Naive thymus-derived CD8-positive, alpha-beta T cell (primary cell): ENCODE data around the gene ADARB2. TPM values are rescaled to one million over a fixed set of nuclear protein-coding genes. Genes with fewer than 3 reads are reported as not detected.

Experiments used
- ATAC-seq, 2 donors: fragments of 150-1000 bp; cut with Tn5 transposase in 1 of 2; sonication (Bioruptor Pico), chemical (Tn5 transposase) in 1 of 2; 1 replicate in 1 of 2; 2 replicates in 1 of 2; pipeline ENCODE4 v1.10.0; 2021; ENCODE audit warnings: mild to moderate bottlenecking in 2 of 2, moderate library complexity in 2 of 2
- POLR2A ChIA-PET: fragments of 350-600 bp; sonication (Branson Sonifier 250); formaldehyde crosslinking; loops from one replicate; lab custom pipeline; 2021; ENCODE audit warnings: antibody characterized with exemption; lab: Charles Lee
- DNase-seq, 10 donors: peaks; one replicate each; pipeline versions ENCODE4 v3.0.0 to v3.0.0-alpha.2; 2020 to 2022
- H3K27ac Mint-ChIP-seq, 10 donors: one replicate each; pipeline ENCODE4 v1.8.0; 2020 to 2022; ENCODE audit warnings: mild to moderate bottlenecking in 10 of 10, mixed read lengths in 10 of 10, moderate library complexity in 4 of 10, inconsistent platforms in 1 of 10
- H3K27me3 Mint-ChIP-seq, 5 donors: one replicate each; pipeline ENCODE4 v1.8.0; 2021 to 2022; ENCODE audit warnings: mixed read lengths in 5 of 5
- H3K36me3 Mint-ChIP-seq, 3 donors: one replicate each; pipeline ENCODE4 v1.8.0; 2020 to 2022; ENCODE audit warnings: mixed read lengths in 3 of 3, mild to moderate bottlenecking in 2 of 3, inconsistent platforms in 1 of 3
- H3K4me1 Mint-ChIP-seq, 4 donors: one replicate each; pipeline ENCODE4 v1.8.0; 2021 to 2022; ENCODE audit warnings: mixed read lengths in 4 of 4
- H3K4me3 Mint-ChIP-seq, 10 donors: one replicate each; pipeline ENCODE4 v1.8.0; 2020 to 2022; ENCODE audit warnings: mild to moderate bottlenecking in 10 of 10, mixed read lengths in 10 of 10, moderate library complexity in 6 of 10, inconsistent platforms in 1 of 10
- H3K9me3 Mint-ChIP-seq, 9 donors: one replicate each; pipeline ENCODE4 v1.8.0; 2020 to 2022; ENCODE audit warnings: mixed read lengths in 9 of 9, mild to moderate bottlenecking in 3 of 9, inconsistent platforms in 1 of 9, moderate library complexity in 1 of 9
- polyA plus RNA-seq, 3 donors: library from polyadenylated mRNA; unstranded; fragments of 300-500 nt; fragmentation: Illumina TruSeq; gene quantifications; one replicate each; pipeline ENCODE4 v1.2.3, GENCODE V29; 2021
- total RNA-seq, 8 experiments: library from RNA in 2 of 8; stranded (reverse) in 2 of 8; gene quantifications; one replicate each; pipeline ENCODE4 v1.2.3 and lab custom pipeline; 2021 to 2026

The ADARB2 gene
- total and polyA plus RNA-seq, 5 experiments from 2014 or later, result not detected

DNA sequence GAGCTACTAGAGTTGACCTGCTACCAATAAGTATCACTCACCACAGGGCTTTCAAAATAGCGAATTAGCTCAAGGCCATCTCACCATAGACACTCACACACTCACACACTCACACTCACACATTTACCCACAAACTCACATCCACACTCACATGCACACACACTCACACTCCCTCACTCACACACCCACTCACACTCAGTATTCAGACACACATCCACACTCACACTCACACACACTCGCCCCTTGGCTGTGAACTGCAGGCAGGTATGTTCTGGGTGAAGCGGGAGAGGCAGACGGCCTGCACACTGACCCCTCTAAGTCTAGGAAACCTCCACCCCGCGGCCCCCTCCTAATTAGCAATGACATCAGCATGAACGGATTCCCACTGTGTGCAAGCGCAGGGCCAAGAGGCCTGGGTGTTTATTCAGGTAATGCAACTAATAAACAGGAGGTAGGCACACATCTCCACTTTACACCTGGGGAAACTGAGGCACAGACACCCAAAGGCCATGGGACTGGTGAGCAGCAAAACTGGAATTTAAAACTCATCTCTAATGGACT lies 94.6 kb downstream of the ADARB2 start:
- Mint-ChIP-seq H3K4me3 (no peak overlapping the region), H3K27ac (no peak overlapping the region), H3K27me3 (peaks cover 0 to 23% (median 5%) of the 10 kb centered on the region in 5 donors), H3K4me1 (no peaks in the 10 kb centered on the region), H3K9me3 (peaks cover 0 to 3% (median 0%) of the 10 kb centered on the region in 9 donors), H3K36me3 (no peaks in the 10 kb centered on the region)
- ATAC-seq (no peak), DNase-seq (no peak)
- POLR2A ChIA-PET, result no interaction called here

DNA sequence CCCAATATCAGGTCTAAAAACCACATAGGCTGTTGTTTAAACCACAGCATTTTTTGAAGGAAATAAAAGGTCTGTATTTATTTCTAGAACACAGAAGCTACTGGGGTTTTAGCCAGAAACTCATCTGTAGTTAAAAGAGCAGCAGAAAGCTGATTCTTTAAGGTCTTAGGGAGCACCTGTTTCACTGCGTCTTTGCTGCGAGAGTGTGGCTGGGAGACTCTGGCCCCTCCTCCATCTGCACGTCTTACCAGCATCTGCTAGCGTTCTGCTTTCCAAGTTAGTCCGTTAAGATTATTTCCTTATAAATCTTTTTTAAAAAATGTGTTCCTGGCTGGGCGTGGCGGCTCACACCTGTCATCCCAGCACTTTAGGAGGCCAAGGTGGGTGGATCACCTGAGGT lies 95.9 kb downstream of the ADARB2 start:
- Mint-ChIP-seq H3K27ac (no peak overlapping the region), H3K9me3 (peaks cover 0 to 3% (median 0%) of the 10 kb centered on the region in 9 donors), H3K4me3 (no peak overlapping the region), H3K27me3 (peaks cover 0 to 23% (median 5%) of the 10 kb centered on the region in 5 donors), H3K36me3 (no peaks in the 10 kb centered on the region), H3K4me1 (no peaks in the 10 kb centered on the region)
- no peak for ATAC-seq
- no peak for DNase-seq
- POLR2A ChIA-PET, result no interaction called here

DNA sequence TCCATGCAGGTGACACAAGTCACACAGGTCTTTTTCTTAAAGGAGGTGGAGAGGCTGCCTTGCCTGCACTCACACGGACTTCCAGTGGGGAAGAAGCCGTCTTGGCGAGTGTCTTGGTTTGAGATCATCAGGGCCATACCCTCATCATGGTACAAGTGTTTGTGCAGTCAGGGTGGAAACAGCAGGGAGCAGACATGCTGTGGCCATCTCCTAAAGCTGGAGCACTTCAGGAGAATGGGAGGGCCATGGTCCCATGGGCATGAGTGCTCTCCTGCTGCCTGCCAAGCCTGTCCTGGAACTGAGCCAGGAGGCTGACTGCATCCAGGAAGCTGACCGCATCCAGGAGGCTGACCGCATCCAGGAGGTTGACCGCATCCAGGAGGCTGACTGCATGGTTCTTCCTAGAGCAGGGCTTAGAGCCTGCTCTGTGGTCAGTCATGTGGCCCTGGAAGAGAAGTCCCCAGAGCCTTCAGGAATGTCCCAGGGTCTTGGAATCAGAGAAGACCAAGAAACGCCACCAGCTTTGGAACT lies 98.4 kb downstream of the ADARB2 start:
- ATAC-seq (no peak), DNase-seq (no peak)
- H3K4me3 Mint-ChIP-seq, result no peak overlapping the region
- POLR2A ChIA-PET, result no interaction called here
- no peaks in the 10 kb centered on the region for H3K4me1 Mint-ChIP-seq
- H3K27me3 Mint-ChIP-seq, result peaks cover 5 to 20% (median 13%) of the 10 kb centered on the region in 5 donors
- H3K36me3 Mint-ChIP-seq, result no peaks in the 10 kb centered on the region
- H3K9me3 Mint-ChIP-seq, result peaks cover 0 to 3% (median 0%) of the 10 kb centered on the region in 9 donors
- H3K27ac Mint-ChIP-seq, result no peak overlapping the region

DNA sequence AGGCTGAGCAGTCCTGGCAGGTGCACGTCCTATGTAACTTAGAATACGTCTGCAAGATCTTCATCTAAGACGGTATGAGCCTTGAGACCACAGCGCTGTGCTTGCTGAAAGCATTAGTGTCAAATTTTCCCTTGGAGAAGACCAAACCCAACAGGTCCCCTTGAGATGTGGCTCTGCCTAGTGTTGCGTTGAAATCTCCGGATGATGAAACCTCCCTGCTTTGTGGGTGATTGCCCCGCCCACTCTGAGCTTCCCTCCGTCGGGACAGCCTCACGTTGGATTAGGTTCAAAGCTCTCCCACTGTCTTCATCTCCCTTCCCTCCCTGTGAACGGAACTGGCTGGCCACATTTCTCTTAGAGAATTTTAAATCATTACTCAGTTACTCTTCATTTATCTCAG lies 102.0 kb downstream of the ADARB2 start:
- Mint-ChIP-seq H3K27ac (no peak overlapping the region), H3K27me3 (peaks cover 6 to 27% (median 18%) of the 10 kb centered on the region in 5 donors), H3K4me3 (no peak overlapping the region), H3K36me3 (no peaks in the 10 kb centered on the region), H3K9me3 (peaks cover 0 to 8% (median 0%) of the 10 kb centered on the region in 9 donors), H3K4me1 (peaks cover 5 to 8% (median 6%) of the 10 kb centered on the region in 4 donors)
- ATAC-seq (no peak), DNase-seq (no peak)
- POLR2A ChIA-PET, result no interaction called here

DNA sequence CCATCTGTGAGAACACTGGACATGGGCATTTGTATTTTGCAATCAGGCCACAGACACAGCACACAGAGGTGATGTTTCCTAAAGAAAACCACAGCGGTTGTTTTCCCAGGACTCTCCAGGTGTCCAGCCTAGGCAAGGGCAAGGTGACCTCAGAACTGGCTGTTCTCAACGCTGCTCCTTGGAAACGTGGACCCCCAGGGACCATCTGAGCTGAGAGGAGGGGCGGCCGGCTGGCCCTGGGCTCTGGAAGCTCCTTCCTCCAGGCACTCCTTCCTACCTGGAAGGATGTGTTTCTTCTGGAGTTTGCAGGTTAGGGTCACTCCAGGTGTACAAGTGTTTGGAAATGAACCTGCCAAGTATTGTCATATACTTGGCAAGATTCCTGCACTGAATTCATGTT lies 103.1 kb downstream of the ADARB2 start:
- Mint-ChIP-seq H3K4me1 (peaks cover 5 to 8% (median 6%) of the 10 kb centered on the region in 4 donors), H3K27ac (no peak overlapping the region), H3K4me3 (no peak overlapping the region)

DNA sequence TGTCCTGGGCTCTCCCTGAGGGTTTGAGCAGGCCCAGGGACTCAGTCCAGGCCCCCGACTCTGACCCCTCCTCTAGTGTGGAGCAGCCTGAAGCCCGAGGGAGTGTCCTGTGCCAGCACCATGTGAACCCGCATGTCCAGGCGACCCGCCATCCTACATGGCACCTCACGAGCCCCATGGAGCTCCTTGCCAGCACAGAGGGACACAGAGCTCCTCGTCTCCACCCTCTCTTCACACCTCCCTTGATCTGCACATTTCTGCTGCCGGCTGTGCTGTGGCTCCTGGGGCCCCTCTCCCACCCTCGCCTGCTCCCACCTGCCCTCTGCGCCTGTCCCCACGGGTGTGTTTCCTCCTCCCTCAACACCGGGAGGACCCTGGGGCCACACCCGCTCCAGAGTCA lies 103.5 kb downstream of the ADARB2 start:
- ATAC-seq, result no peak
- no peaks in the 10 kb centered on the region for H3K36me3 Mint-ChIP-seq
- no peak overlapping the region for H3K4me3 Mint-ChIP-seq
- POLR2A ChIA-PET, result no interaction called here
- H3K4me1 Mint-ChIP-seq, result peaks cover 5 to 8% (median 6%) of the 10 kb centered on the region in 4 donors
- H3K9me3 Mint-ChIP-seq, result peaks cover 0 to 8% (median 0%) of the 10 kb centered on the region in 9 donors
- no peak for DNase-seq
- H3K27me3 Mint-ChIP-seq, result peaks cover 6 to 25% (median 21%) of the 10 kb centered on the region in 5 donors
- no peak overlapping the region for H3K27ac Mint-ChIP-seq

More for the DNA sequence above, 103.1 kb downstream of the ADARB2 start:
- H3K27me3 Mint-ChIP-seq, result peaks cover 6 to 25% (median 21%) of the 10 kb centered on the region in 5 donors
- no peaks in the 10 kb centered on the region for H3K36me3 Mint-ChIP-seq
- H3K9me3 Mint-ChIP-seq, result peaks cover 0 to 8% (median 0%) of the 10 kb centered on the region in 9 donors
- DNase-seq (no peak), ATAC-seq (no peak)
- POLR2A ChIA-PET, result no interaction called here

DNA sequence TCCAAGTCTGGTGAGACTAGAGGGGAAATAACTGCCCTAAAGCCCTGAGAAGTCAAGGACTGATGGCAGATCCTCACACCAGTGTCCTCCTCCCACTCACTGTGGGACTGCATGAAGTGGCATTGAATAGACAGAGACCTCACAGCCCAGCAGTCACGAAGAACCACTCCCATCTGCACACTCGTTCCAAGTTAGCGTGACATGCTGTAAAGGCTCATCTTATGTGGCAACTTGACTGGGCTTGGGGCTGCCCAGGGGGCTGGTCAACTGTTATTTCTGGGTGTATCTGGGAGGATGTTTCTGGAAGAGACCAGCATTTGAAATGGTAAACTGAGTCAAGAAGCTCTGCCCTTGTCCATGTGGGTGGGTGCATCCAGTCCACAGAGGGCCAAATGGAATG lies 104.7 kb downstream of the ADARB2 start:
- POLR2A ChIA-PET, result no interaction called here
- H3K27me3 Mint-ChIP-seq, result peaks cover 6 to 24% (median 23%) of the 10 kb centered on the region in 5 donors
- H3K4me1 Mint-ChIP-seq, result peaks cover 5 to 8% (median 6%) of the 10 kb centered on the region in 4 donors
- DNase-seq (no peak), ATAC-seq (no peak)
- H3K36me3 Mint-ChIP-seq, result no peaks in the 10 kb centered on the region
- no peak overlapping the region for H3K4me3 Mint-ChIP-seq
- peaks cover 0 to 8% (median 0%) of the 10 kb centered on the region in 9 donors for H3K9me3 Mint-ChIP-seq
- H3K27ac Mint-ChIP-seq, result no peak overlapping the region

DNA sequence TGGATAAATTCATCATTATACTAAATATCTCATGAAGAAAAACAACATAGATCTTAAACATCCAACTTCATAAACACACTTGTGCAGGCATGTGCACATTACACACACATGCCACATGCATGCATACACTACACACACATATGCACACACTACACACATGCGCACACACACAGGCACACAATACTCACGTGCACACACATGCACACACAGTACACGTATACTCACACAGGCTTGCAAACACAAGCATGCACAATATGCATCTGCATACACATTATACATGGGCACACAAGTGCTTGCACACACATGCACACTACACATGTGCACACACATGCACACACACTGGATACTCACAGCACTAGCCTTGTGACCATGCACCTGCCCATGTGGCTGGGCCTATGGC lies 105.2 kb downstream of the ADARB2 start:
- Mint-ChIP-seq H3K9me3 (peaks cover 0 to 8% (median 0%) of the 10 kb centered on the region in 9 donors), H3K27me3 (peaks cover 6 to 26% (median 23%) of the 10 kb centered on the region in 5 donors), H3K4me3 (no peak overlapping the region), H3K4me1 (peaks cover 5 to 8% (median 6%) of the 10 kb centered on the region in 4 donors), H3K27ac (no peak overlapping the region), H3K36me3 (no peaks in the 10 kb centered on the region)
- POLR2A ChIA-PET, result no interaction called here
- DNase-seq, result no peak
- ATAC-seq, result no peak

DNA sequence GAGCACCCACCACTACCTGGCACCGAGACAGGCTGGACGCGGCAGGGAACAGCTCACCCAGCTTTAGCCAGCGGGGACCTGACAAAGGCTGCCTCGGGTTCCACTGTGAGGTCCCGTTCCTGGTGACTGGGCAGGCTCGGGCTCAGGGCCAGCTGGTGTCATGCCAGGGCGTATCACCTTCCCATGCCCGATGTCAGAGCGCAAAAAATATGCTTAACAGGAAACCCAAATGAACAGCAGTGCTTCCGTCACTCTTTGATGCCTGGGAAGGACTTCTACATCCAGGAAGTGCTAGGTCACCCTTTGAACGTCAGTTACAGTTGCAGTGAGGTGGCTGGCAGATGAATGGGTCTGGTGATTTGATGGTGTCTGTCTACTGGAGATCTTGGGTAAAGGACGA lies 106.0 kb downstream of the ADARB2 start:
- peaks cover 0 to 8% (median 0%) of the 10 kb centered on the region in 9 donors for H3K9me3 Mint-ChIP-seq
- ATAC-seq, result peak in 1 of 2 donors; percentile 82
- peak in 5 of 10 donors; percentile 2 to 30 (median 4) for DNase-seq
- POLR2A ChIA-PET, result no interaction called here
- H3K36me3 Mint-ChIP-seq, result no peaks in the 10 kb centered on the region
- no peak overlapping the region for H3K4me3 Mint-ChIP-seq
- H3K27me3 Mint-ChIP-seq, result peaks cover 6 to 26% (median 23%) of the 10 kb centered on the region in 5 donors
- H3K27ac Mint-ChIP-seq, result peak overlapping the region in 2 of 10 donors; percentile 36 to 70
- H3K4me1 Mint-ChIP-seq, result peaks cover 5 to 8% (median 6%) of the 10 kb centered on the region in 4 donors

DNA sequence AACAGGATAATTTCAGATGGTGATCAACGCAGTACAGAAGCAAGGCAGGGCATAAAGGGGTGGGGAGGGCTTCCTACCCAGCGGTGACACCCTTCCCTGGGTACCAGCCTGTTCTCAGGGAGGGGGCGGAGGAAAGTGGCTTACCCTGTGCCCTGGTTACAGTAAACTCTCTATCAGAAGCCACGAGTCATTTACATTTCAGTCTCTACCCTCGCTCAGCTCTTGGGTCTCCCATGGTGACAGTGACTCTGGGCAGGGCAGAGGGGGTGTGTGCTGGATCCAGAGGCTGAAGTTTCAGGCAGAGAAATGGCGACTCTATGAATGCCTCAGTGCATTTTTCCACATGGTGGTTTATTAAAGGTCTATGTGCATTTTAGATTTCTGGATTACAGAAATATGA lies 107.0 kb downstream of the ADARB2 start:
- peaks cover 0 to 8% (median 0%) of the 10 kb centered on the region in 9 donors for H3K9me3 Mint-ChIP-seq
- peak overlapping the region in 1 of 10 donors; percentile 35 for H3K27ac Mint-ChIP-seq
- no peaks in the 10 kb centered on the region for H3K36me3 Mint-ChIP-seq
- H3K27me3 Mint-ChIP-seq, result peaks cover 3 to 26% (median 16%) of the 10 kb centered on the region in 5 donors
- no peak for ATAC-seq
- POLR2A ChIA-PET, result no interaction called here
- H3K4me3 Mint-ChIP-seq, result no peak overlapping the region
- DNase-seq, result no peak
- H3K4me1 Mint-ChIP-seq, result peaks cover 5 to 8% (median 6%) of the 10 kb centered on the region in 4 donors

DNA sequence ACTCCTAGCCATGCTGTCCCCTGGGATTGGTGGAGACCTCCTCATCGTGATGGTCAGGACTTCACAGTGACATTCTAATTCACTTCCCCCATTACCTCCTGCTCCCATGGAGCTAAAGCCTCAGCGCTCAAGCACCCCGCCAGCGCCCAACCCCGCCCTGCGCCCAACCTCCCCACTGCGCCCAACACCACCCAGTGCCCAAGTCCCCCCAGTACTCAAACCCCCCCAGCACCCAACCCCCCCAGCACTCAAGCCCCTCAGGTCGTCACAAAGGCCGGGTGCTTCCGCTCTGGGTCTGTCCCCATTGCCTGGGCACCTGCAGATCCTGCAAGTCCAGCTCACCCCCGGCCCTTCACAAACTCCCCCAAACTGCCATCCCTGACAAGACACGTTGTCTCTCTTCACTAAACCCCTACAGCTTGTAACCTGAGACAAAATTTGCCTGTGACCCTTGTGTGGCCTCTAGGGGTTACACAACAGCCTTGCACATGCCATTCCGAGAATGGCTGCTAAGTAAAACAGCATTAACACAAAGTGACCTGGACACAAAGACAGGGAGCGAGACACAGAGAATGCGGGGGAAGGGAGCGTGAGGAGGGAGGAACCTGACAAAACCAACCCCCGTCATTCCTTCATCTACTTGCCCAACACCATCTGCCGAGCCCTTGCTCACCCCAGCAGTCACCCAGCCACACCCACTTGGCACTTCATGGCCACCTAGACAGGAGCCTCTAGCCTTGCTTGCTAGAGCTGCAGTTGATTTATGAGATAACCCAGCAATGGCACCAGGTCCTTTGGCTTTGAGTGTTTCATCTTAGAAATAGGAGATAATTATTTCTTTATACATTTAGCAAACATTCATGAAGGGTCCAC lies 107.8 kb downstream of the ADARB2 start:
- Mint-ChIP-seq H3K4me3 (no peak overlapping the region), H3K4me1 (peaks cover 5 to 8% (median 6%) of the 10 kb centered on the region in 4 donors), H3K27ac (peak overlapping the region in 1 of 10 donors; percentile 35), H3K36me3 (no peaks in the 10 kb centered on the region), H3K9me3 (peaks cover 0 to 8% (median 0%) of the 10 kb centered on the region in 9 donors), H3K27me3 (peaks cover 3 to 20% (median 16%) of the 10 kb centered on the region in 5 donors)
- no peak for DNase-seq
- POLR2A ChIA-PET, result no interaction called here
- no peak for ATAC-seq

DNA sequence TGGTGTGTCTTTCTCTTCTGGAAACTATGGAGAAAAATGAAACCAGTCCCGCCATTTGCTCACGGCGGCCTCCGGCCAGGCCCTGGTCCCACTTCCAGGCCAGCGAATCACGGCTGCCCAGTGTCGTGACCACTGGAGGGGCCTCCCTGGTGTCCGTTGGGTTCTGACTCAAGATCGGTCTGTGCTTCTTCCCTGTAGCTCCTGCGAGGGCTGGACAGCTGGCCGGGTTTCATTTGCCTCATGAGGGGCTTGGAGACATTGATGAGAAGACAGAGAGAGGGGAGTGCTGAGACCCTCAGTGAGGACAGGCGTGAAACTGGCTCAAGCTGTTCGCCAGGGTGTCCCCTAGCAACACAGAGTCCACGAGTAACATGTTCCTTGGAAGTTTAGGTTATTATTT lies 108.6 kb downstream of the ADARB2 start:
- H3K27ac Mint-ChIP-seq, result no peak overlapping the region
- H3K36me3 Mint-ChIP-seq, result no peaks in the 10 kb centered on the region
- POLR2A ChIA-PET, result no interaction called here
- H3K4me3 Mint-ChIP-seq, result no peak overlapping the region
- ATAC-seq (no peak), DNase-seq (no peak)
- peaks cover 3 to 18% (median 16%) of the 10 kb centered on the region in 5 donors for H3K27me3 Mint-ChIP-seq
- peaks cover 0 to 8% (median 0%) of the 10 kb centered on the region in 9 donors for H3K9me3 Mint-ChIP-seq
- peaks cover 5 to 8% (median 6%) of the 10 kb centered on the region in 4 donors for H3K4me1 Mint-ChIP-seq

DNA sequence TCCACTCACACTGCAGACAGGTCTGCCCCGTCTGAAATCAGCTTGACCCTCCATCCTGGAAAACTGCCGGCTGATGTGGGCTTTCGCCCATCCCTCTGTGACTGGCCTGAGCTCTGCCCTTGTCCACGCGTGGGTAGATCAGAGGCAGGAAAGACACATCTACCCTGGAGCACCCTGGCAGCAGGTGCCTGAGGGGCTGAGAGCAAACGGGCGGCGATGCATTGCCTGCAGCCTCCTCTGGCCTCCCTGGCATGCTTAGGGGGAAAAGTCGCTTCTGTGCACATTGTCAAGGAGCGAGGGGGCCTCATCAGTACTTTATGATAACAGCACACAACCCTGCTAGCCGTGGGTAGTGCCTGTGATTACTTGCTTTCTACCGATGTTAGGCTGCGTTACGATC lies 109.4 kb downstream of the ADARB2 start:
- Mint-ChIP-seq H3K4me1 (peaks cover 5 to 8% (median 6%) of the 10 kb centered on the region in 4 donors), H3K4me3 (no peak overlapping the region), H3K27me3 (peaks cover 0 to 12% (median 10%) of the 10 kb centered on the region in 5 donors), H3K9me3 (peaks cover 0 to 8% (median 0%) of the 10 kb centered on the region in 9 donors), H3K36me3 (no peaks in the 10 kb centered on the region), H3K27ac (no peak overlapping the region)
- ATAC-seq (no peak), DNase-seq (no peak)
- POLR2A ChIA-PET, result no interaction called here
